GM21528 (cell line): ENCODE results near the gene STXBP6.

Source experiments
- ATAC-seq: cut with Tn5 transposase; IDR thresholded peaks from one replicate; pipeline ENCODE4 v1.9.1; 2021; ENCODE audit warnings: mild to moderate bottlenecking, moderate library complexity; ENCODE audit not compliant: unreplicated experiment, low FRiP score

Gene STXBP6

GRCh38 chr14:25019892-25020291, 30.1 kb downstream of the STXBP6 start:
- ATAC-seq: no peak

- no peak for ATAC-seq
These were observed 32.4 kb downstream of the STXBP6 start for GRCh38 chr14:25017562-25017961.

- no peak for ATAC-seq
These were observed 34.2 kb downstream of the STXBP6 start for GRCh38 chr14:25015761-25016160.

- ATAC-seq: no peak
These were observed 35.5 kb downstream of the STXBP6 start for GRCh38 chr14:25014440-25014839.

- ATAC-seq: no peak
These were observed 38.9 kb downstream of the STXBP6 start for GRCh38 chr14:25011095-25011494.

GRCh38 chr14:25010471-25010870, 39.5 kb downstream of the STXBP6 start:
- no peak for ATAC-seq

- ATAC-seq: no peak
These were observed 40.1 kb downstream of the STXBP6 start for GRCh38 chr14:25009891-25010290.

- ATAC-seq: no peak
These were observed 42.1 kb downstream of the STXBP6 start for GRCh38 chr14:25007832-25008231.

- ATAC-seq: no peak
These were observed 42.8 kb downstream of the STXBP6 start for GRCh38 chr14:25006961-25007795.

GRCh38 chr14:25006031-25006430, 43.9 kb downstream of the STXBP6 start:
- ATAC-seq: no peak

GRCh38 chr14:25004389-25004809, 45.5 kb downstream of the STXBP6 start:
- no peak for ATAC-seq

- ATAC-seq: no peak
These were observed 46.4 kb downstream of the STXBP6 start for GRCh38 chr14:25003537-25003936.

GRCh38 chr14:25001601-25002000, 48.3 kb downstream of the STXBP6 start:
- ATAC-seq: no peak

- ATAC-seq: no peak
These were observed 48.8 kb downstream of the STXBP6 start for GRCh38 chr14:25001156-25001555.

- ATAC-seq: no peak
These were observed 50.8 kb downstream of the STXBP6 start for GRCh38 chr14:24999157-24999556.

GRCh38 chr14:24996930-24997725, 52.8 kb downstream of the STXBP6 start:
- no peak for ATAC-seq

GRCh38 chr14:24995016-24995415, 54.9 kb downstream of the STXBP6 start:
- ATAC-seq: no peak

GRCh38 chr14:24993631-24994030, 56.3 kb downstream of the STXBP6 start:
- no peak for ATAC-seq

- ATAC-seq: no peak
These were observed 57.2 kb downstream of the STXBP6 start for GRCh38 chr14:24992624-24993360.

- no peak for ATAC-seq
These were observed 58.1 kb downstream of the STXBP6 start for GRCh38 chr14:24991821-24992220.

GRCh38 chr14:24991288-24991687, 58.7 kb downstream of the STXBP6 start:
- ATAC-seq: no peak
